Stimulated activated CD8-positive, alpha-beta memory T cell treated with anti-CD3 and anti-CD28 coated beads, Interleukin-7, amount 100 ng/mL, for 4 hours (primary cell): Measurements from ENCODE around the gene USP13.

ENCODE experiments used
- DNase-seq, 2 donors: peaks; one replicate each; pipeline ENCODE4 v3.0.0-alpha.2; 2020; ENCODE audit warnings: low read depth in 2 of 2

The USP13 gene

GRCh38 chr3:179697736-179698332, 45.0 kb downstream of the USP13 start:
- DNase-seq, result no peak

DNA sequence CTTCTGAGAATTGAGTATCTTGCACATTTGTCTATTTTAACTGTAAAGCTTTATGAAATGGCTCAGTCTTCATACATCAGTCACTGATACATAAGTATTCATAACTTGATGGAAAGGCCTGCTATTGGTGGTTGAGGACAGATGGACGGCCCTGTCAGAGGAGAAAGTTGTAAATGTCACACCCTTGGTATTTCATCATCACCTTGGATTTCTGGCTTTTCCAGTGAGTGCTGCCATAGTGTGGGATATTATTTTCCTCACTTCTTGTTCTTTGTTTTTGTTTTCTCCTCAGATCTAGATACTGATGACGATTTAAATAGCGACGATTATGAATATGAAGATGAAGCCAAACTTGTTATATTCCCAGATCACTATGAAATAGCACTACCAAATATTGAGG, 47.9 kb downstream of the USP13 start:
- DNase-seq, result no peak

GRCh38 chr3:179701176-179701827, 48.5 kb downstream of the USP13 start:
- DNase-seq, result no peak

DNA sequence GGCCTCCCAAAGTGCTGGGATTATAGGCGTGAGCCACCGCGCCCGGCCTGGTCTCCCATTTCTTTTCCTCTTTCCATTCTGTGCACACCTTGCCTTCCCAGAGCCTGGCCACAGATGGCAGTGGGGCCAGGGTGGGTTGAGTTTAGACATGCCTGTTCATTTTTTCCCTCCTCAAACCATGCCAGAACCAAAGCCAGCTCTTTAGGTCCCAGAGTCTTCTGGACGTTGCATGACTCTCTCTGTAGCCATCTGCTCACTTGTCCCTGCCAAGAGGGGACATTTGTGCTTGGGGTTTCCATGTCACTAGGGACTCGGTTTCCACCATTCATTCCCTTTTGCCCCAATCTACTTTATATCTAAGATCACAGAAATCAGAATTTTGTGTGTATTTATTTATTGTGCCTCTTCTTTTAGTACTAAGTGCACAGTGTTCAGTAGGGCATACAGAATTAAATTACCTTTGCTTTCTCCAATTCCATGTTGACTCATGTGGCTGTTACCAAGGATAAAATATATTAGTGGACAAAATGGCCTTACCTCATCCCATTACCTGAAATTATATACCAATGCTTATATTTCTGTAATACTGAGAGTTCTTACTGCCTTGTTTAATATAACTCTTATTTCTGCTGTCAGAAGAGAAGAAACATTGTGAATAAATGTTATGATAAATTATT, 49.6 kb downstream of the USP13 start:
- DNase-seq, result no peak

- DNase-seq, result no peak
Measured at GRCh38 chr3:179703816-179704215, 51.0 kb downstream of the USP13 start.

- DNase-seq, result no peak
Measured at GRCh38 chr3:179706233-179706632, 53.4 kb downstream of the USP13 start.

- DNase-seq, result no peak
Measured at GRCh38 chr3:179710079-179710478, 57.2 kb downstream of the USP13 start.

DNA sequence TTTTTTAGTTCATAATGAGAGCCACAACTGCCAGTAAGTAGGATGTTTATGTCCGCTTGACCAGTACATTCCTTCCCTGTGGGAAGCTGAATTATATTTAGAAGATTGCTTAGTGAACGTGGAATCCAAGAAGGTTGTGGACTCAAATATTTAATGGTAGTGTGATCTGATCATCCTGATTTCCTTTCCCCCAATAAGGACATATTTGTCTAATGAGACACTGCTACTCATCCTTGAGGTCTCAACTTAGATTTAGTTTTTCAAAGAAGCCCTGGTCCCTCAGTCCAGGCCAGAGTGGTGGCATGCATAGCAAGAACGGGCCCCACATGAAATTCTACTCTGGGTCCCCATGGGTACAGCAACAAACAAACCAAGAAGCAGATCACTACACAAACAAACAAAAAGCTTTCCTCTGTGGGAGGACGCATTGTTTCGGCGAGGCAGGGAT, 60.8 kb downstream of the USP13 start:
- DNase-seq, result no peak

- no peak for DNase-seq
Measured at GRCh38 chr3:179715582-179715981, 62.7 kb downstream of the USP13 start.

GRCh38 chr3:179716226-179716625, 63.4 kb downstream of the USP13 start:
- no peak for DNase-seq

DNA sequence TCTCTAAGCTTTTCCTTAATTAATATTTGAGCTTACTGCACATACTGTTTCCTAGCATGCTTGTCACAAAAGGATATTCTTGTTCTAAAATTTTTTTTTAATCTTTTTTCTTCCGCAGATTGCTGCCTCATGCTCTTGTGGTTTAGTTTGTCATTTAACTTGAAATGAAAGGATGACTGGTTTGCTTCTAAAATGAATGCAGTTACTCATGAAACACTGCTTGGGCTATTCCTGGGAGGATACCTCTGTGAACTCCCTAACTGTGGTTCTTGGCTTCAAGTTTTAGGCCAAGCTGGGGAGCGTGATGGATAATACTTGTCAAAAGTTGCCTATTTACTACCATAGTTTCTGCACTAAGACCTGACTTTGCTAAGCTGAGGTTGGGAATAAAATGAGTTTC, 64.0 kb downstream of the USP13 start:
- no peak for DNase-seq

DNA sequence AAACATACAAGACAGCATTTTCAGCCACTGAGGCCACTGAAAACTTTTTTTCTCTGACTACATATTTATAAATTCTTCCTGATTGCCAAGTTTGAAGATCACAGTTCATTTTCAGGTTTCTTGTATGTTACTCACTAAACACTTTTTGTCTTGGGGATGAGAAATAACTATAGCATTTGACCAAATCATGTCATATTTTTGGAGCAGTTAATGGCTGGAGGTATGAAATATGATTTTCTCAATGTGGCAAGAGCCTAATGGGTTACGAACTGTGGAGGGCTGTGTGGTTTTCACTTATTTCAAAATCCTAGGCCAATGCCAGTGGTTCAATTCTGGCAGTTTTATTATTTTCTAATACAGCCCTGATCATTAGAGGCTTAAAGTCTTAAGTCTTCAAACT, 64.4 kb downstream of the USP13 start:
- DNase-seq, result no peak

- DNase-seq, result no peak
Measured at GRCh38 chr3:179719048-179719734, 66.4 kb downstream of the USP13 start.

DNA sequence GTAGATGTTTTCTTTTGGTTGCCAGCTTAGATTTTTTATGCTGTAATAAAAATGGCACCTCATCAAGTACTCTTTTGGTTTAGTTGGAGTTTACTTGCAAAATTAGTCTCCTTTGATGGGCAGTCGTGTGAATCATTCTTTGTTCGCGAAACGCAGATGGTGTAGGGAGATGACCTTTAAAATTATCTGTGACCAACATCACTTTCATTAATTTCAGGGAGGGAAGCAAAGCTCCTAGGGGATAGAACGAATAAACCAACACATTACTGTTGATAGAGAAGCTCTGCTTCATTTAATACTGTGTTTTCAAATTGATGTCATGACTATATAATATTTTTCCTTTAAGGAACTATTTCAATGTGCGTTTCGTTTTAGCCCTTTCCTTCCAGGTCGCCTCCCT, 67.4 kb downstream of the USP13 start:
- no peak for DNase-seq

DNA sequence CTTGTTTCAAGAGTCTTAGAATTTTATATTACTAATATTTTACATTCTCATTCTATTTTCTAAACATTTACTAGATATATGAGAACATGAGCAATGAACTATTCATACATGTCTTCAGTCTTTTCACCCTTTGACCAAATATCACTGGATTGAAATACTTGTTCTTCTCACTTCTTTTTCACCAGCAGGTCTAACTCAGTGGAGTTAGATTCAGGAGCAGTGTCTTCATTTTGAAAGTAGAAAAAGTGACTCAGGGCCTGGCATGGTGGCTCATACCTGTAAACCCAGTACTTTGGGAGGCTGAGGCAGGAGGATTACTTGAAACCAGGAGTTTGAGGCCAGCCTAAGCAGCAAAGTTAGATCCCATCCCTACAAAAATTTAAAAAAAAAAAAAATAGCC, 70.8 kb downstream of the USP13 start:
- no peak for DNase-seq

DNA sequence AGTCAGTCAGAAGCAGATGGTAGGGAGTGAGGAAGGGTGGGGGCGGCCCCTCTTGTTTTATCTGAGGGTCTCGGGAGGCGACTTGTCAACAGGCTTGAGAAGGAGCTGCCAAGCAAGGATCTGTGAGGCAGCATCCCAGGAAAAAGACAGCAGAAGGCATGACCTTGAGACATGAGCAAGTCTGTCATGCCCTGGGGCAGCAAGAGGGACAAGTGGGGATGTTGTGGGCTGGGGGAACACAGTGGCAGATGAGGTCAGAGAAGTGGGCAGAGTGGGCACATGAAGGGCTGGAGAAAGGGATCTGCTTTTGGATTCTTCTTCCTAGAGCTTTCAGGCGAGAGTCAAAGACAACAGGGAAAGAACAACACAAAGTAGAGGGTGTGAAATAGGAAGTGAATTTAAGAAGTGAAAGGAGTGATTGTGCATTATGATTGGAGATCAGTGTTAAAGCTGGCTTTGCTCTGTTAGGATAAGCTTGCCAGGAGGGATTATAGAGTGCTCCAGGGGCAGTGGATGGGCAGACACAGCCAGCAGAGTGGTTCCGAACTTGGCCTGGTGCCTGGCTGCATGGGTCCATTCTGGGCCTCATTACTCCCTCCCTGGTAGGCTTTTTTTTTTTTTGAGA, 73.3 kb downstream of the USP13 start:
- DNase-seq, result no peak

DNA sequence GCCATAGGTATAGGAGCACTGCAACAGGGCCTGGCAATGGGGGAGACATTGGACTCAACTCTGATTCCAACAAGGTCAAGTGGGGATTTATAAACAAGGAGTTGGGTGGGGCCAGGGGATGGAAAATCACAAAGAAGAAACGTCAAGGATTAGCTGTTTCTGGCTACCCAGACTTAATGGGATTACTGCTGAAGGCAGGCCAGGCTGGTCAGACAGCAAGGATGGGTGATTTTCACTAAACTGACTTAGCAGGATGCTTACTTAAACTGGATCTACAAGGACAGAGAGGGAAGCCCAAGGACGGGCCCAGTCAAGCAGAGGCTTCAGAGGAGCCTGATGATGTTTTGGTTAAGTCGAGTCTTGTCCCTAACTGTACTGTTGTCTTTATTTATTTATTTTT, 76.2 kb downstream of the USP13 start:
- DNase-seq, result no peak

- DNase-seq, result no peak
Measured at GRCh38 chr3:179729981-179730380, 77.1 kb downstream of the USP13 start.

GRCh38 chr3:179730506-179730905, 77.7 kb downstream of the USP13 start:
- DNase-seq, result no peak

GRCh38 chr3:179731544-179731943, 78.7 kb downstream of the USP13 start:
- no peak for DNase-seq

DNA sequence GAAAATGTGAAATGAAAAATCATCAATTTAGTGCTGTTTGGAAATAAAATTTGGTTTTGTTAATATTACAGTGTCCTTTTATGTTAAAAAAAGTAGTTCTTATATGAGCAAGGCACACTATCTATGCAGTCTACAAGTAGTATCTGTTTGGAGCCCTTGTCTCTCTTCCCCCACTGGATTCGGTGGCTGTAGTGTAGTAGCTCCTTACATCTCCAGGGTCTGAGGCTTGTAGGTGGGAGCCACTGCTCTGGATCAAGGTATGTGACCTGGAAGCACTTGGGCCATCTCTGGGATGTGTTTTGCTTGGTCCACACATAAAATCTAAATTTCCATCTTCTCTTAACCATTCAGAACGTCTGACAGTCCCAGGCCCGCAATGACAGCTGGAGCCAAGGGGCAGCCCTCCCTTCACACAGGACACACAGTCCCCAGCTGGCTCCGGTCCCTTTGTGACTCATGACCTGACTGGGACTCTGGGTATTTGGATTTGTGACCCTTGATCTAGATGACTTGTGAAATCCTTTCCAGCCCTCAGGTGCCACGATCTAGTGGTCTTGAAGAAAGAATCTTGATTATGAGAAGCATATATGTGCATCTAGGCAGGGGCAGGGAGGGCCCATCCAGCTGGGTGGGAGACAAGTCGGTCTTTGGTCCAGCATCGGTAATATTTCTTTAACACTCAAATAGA, 80.0 kb downstream of the USP13 start:
- DNase-seq, result no peak

DNA sequence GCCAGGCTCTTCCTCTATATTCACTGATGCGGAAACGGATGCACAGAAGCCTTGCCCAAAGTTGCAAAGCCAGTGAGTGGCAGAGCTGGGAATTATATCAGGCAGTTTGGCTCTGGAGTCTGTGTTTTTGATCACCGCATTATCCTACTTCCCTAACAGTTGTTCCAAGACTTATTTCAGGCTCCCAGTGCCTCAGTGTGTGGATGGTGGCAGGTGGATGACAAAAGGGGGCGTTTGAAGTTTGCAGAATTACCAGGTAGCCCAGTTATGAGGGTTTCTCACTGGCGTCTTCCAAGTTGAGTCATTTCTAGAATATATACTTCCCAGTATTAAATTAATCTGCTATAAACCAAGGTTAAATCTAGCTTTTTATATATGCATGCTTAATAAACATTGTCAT, 81.0 kb downstream of the USP13 start:
- DNase-seq, result no peak
